ENCODE results near the gene LYZL2. TPM values are rescaled to one million over a fixed set of nuclear protein-coding genes. Genes with fewer than 3 reads are reported as not detected.

The LYZL2 gene
- total and polyA plus RNA-seq, 2 of the 8 experiments (the other 6 are each of a cell fraction or from before 2014, with no cell fraction given): not detected

- Histone ChIP-seq H4K5ac (ENCODE audit: insufficient read length, low read depth, low read length) (no peak overlapping the region), H4K91ac (replicated peaks; ENCODE audit: insufficient read length, low read length) (no peak overlapping the region), H3K36me3 (ENCODE audit: control insufficient read depth in 2 of 4, insufficient read depth in 4 of 4, low read length in 3 of 4) (no peaks in the 10 kb centered on the region), H3K9ac (replicated peaks in 1 of 4; ENCODE audit: extremely low read depth in 1 of 4, low read depth in 3 of 4, low read length in 3 of 4) (no peak overlapping the region), H3K27me3 (replicated peaks in 1 of 4; ENCODE audit: control insufficient read depth in 3 of 4, extremely low read depth in 1 of 4, insufficient read depth in 3 of 4, low read length in 3 of 4) (no peaks in the 10 kb centered on the region), H3K4me1 (replicated peaks in 1 of 4; ENCODE audit: control insufficient read depth in 3 of 4, insufficient read depth in 4 of 4, low read length in 3 of 4) (no peaks in the 10 kb centered on the region), H2BK15ac (ENCODE audit: low read length) (no peak overlapping the region), H3K56ac (replicated peaks; ENCODE audit: insufficient read length, low read depth, low read length) (no peak overlapping the region), H3K4me2 (ENCODE audit: insufficient read depth in 1 of 2, low read depth in 2 of 2, low read length in 2 of 2) (no peak overlapping the region), H3K18ac (ENCODE audit: extremely low read depth, low read length) (no peak overlapping the region), H3K23me2 (ENCODE audit: low read depth, low read length) (no peaks in the 10 kb centered on the region), H2AFZ (ENCODE audit: low read length) (no peak overlapping the region), H3K9me3 (ENCODE audit: insufficient read depth in 2 of 2, low read depth in 1 of 2, low read length in 1 of 2) (no peaks in the 10 kb centered on the region), H3K79me1 (ENCODE audit: low read depth, low read length) (no peaks in the 10 kb centered on the region), H3K79me2 (ENCODE audit: control insufficient read depth in 1 of 2, insufficient read depth in 2 of 2, low read length in 2 of 2) (no peaks in the 10 kb centered on the region), H3K4me3 (ENCODE audit: extremely low read depth in 1 of 4, insufficient read depth in 2 of 4, low read depth in 3 of 4, low read length in 4 of 4) (no peak overlapping the region), H2BK20ac (ENCODE audit: low read length) (no peak overlapping the region), H4K8ac (ENCODE audit: extremely low read depth, insufficient read depth, low read length) (no peak overlapping the region), H2BK5ac (ENCODE audit: low read depth, low read length) (no peak overlapping the region), H3K23ac (ENCODE audit: insufficient read length) (no peak overlapping the region), H3K27ac (ENCODE audit: low read depth, low read length) (no peak overlapping the region), H2BK12ac (ENCODE audit: low read depth, low read length) (no peak overlapping the region), H2AK5ac (ENCODE audit: low read depth, low read length) (no peak overlapping the region), H3K14ac (ENCODE audit: insufficient read length) (no peak overlapping the region), H2BK120ac (replicated peaks; ENCODE audit: low read depth, low read length) (no peak overlapping the region), H4K20me1 (replicated peaks in 1 of 2; ENCODE audit: control insufficient read depth in 1 of 2, insufficient read depth in 2 of 2, low read length in 2 of 2) (no peaks in the 10 kb centered on the region), H3K4ac (replicated peaks; ENCODE audit: insufficient read length, low read depth, low read length) (no peak overlapping the region)
- 39% methylated on average over 2 of the region's 2 CpGs; no CpG with 5 or more reads in 1 of the 2 experiments for WGBS, 2 experiments (ENCODE audit: extremely low coverage in 1 of 2, insufficient coverage in 1 of 2, insufficient read length in 1 of 2, insufficient replicate concordance in 2 of 2, low coverage in 1 of 2, low lambda C conversion rate in 2 of 2, missing lambda C conversion rate in 1 of 2)
- ChIA-PET CTCF (ENCODE audit: partially characterized antibody) (interaction anchor here (0.5 to 0.9 kb wide), 2 partner anchors 155 to 242 kb away, joined by 3 read pairs; no protein-coding TSS in a partner anchor), POLR2A (ENCODE audit: partially characterized antibody) (no interaction called here)
- TF ChIP-seq KDM5A (IDR thresholded peaks at IDR 0.05; ENCODE audit: low read length) (no peak), MAX (IDR thresholded peaks at IDR 0.05) (no peak), JUND (IDR thresholded peaks at IDR 0.05; ENCODE audit: low read length) (no peak), ATF2 (IDR thresholded peaks at IDR 0.05; ENCODE audit: low read length) (no peak), CHD1 (IDR thresholded peaks at IDR 0.05; ENCODE audit: low read depth, low read length) (no peak), BCL11A (IDR thresholded peaks at IDR 0.05; ENCODE audit: low read depth in 2 of 2, low read length in 2 of 2) (no peak), RXRA (IDR thresholded peaks at IDR 0.05; ENCODE audit: insufficient read depth, low read depth, low read length) (no peak), ASH2L (IDR thresholded peaks at IDR 0.05; ENCODE audit: low read length) (no peak), E2F6 (IDR thresholded peaks at IDR 0.05) (no peak), GTF2F1 (IDR thresholded peaks at IDR 0.05; ENCODE audit: borderline replicate concordance, low read depth, low read length) (no peak), BRCA1 (IDR thresholded peaks at IDR 0.05; ENCODE audit: low read depth, low read length) (no peak), EZH2 (IDR thresholded peaks at IDR 0.05; ENCODE audit: low read depth, low read length, severe bottlenecking) (no peak)
- no peak for DNase-seq (ENCODE audit: low read depth in 1 of 2, low spot score in 2 of 2)
- FAIRE-seq: no peak
Observed at GRCh38 chr10:30565449-30565848, 64.1 kb downstream of the LYZL2 start.
